ENCODE measurements around the gene MED26.

The MED26 gene

GRCh38 chr19:16527334-16527935 lies 100.6 kb downstream of the MED26 start:
- no peak for TF ChIP-seq GATA2 (IDR thresholded peaks at IDR 0.05; ENCODE audit: low read depth, low read length)
- no peak for TF ChIP-seq GATA3 (IDR thresholded peaks at IDR 0.05; ENCODE audit: low read depth, low read length)

GRCh38 chr19:16525751-16526481 lies 102.1 kb downstream of the MED26 start:
- TF ChIP-seq GATA3 (IDR thresholded peaks at IDR 0.05; ENCODE audit: low read depth, low read length) (no peak), GATA2 (IDR thresholded peaks at IDR 0.05; ENCODE audit: low read depth, low read length) (no peak)

DNA sequence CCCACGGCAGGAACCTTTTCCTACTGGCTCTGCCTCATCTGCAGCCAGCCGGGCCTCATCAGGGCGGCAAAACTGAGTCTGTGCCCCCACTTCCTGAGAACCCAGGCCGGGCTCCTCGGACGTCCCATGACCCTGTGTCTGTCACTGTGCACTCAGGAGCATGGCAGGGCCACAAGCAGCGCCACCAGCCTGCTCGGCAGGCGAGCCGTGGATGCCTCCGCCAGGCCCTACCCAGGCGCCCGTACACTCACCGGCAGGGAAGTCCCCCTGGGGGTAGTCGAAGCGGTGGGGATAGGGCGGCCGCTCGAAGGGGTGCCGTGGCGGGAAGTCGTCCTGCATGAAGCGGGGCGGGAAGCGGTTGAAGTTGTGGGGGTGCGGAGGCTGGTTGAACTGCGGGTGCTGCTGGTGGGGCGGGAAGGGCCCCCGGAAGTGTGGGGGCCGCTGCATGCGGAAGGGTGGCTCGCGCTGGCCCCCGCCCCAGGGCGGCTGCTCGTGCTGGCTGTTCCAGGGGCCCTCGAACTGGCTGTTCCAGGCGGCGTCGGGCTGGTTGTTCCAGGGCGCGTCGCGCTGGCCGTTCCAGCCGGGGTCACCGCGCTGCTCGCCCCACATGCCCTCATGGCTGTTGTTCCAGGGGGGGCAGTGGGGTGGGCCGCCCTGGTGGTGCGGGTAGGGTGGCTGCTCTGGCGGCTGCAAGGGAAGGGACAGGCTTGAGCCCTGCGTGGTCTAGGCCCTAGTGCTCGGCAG lies 102.8 kb downstream of the MED26 start:
- TF ChIP-seq GATA2 (IDR thresholded peaks at IDR 0.05; ENCODE audit: low read depth, low read length), result no peak
- TF ChIP-seq GATA3 (IDR thresholded peaks at IDR 0.05; ENCODE audit: low read depth, low read length), result no peak

Data from SH-SY5Y (cell line).